ENCODE results near the gene ZCRB1.
A peak's percentile ranks its signal among the peaks of the same experiment; 100 is the strongest.
"Not testable (repeated sequence)": the region's sequence is repeated elsewhere in the genome, so short reads cannot be mapped to it uniquely, and the experiment has no call there.

ZCRB1 gene, protein sequence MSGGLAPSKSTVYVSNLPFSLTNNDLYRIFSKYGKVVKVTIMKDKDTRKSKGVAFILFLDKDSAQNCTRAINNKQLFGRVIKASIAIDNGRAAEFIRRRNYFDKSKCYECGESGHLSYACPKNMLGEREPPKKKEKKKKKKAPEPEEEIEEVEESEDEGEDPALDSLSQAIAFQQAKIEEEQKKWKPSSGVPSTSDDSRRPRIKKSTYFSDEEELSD

DNA sequence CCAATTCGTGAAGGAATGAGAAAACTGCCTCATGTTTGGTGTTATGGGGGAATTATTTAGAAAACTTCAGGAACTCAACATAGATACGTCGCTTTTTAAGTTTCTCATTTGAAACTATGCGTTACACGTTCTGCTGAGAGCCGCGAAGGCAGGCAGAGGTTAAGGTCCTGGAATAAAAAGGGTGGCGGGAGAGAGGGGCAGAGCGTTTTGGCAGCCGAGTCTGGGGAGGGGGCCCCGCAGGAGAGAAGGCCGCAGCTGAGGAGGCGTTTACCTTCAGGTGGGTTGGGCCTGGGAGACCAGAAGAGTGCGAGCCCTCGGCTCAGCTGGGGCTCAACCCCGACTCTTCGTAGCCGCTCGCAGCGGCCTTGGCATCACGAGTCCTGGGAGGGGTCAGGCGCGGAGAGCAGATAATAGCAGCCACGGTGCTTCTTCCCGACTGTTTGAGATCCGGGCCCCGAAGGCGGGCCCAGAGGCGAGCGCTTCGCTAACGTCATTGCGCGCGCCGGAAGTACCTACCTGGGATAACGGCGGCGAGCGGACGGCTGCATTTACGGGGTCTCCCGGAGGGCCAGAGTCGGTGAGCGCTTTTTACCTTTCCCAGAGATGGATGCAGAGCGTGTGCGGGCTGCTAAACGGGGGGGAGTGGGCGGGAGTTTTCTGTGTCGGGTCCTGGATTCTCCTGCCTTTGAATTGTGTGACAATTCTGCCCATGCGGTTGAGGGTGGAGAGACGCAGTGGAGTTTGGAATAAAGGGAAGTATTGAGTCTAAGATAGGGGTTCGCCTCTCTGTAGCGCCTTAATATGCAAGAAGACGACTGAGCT, at the start of gene ZCRB1, which contains the start of gene PPHLN1:
Gene ZCRB1 (minus strand): TSS at position 442 of the 822 bp plus-strand sequence. CDS start 1,992 bp downstream, outside the sequence.
Gene PPHLN1 (plus strand): TSS at position 515 of the 822 bp plus-strand sequence. CDS start 9,736 bp downstream, outside the sequence.
- DNase-seq (ENCODE audit: low read depth), result peak; percentile 68

DNA sequence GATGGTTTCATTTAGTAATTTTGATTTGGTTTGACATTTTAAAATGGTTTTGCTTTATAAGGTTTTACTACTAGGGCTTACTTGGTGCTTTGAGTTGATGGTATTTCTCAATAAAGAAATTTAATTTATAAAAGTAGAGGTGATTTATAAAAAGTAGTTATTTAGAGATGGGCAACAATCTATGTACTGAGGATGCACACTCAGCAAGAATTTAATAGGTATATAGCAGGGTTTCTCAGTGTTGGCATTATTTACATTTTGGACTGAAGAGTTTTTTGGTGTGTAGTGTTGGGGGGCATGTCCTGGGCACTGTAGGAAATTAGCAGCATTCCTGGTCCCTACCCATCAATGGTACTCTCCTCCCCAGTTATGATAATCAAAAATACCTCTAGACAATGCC, 47.8 kb upstream of the ZCRB1 start:
- DNase-seq (ENCODE audit: low read depth), result no peak

DNA sequence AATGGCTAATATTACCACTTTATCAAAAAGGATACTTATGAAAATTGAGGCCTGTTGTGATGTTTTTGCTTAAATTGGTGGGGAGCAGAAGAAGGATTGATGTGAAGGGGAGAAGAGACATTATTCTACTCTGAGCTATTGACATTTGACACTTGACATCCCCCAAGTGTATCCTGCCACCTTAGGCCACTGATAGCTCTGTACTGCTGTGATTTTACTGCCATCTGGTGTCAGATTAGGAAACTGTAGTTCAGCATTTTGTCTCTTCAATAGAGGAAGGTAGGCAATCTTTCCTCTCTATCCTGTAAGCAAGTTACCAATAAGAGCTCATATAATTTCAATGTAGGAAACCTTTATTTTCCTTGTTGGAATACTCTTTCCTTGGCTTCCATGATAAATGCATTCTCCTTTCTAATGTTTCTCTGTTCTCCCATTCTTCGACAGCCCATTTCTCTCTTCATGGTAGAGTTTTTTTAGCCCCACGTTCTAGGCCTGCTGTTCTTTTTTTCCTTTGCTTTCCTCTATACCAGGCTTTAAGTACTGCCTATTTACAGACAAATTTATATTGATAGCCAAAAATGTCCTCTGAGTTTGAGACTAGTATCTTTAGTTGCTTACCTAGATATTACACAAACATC, 46.4 kb upstream of the ZCRB1 start:
- no peak for DNase-seq (ENCODE audit: low read depth)

DNA sequence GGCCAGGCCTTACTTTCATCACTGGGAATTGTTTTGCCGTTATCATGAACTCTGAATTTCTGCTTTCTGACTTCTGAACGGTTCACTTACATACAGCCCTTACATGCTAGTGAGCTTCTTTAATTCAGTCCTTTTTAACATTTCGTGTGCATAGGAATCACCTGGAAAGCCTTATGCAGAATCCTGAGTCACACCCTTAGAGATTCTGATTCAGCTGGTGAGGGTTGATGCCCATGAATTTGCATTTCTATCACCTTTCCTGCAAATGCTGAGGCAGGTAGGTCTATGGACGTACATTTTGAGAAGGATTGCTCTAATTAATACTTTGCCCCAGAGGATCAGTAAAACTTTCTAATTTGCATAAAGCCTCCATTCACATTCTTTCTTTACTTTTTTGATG, 44.1 kb upstream of the ZCRB1 start:
- no peak for DNase-seq (ENCODE audit: low read depth)

DNA sequence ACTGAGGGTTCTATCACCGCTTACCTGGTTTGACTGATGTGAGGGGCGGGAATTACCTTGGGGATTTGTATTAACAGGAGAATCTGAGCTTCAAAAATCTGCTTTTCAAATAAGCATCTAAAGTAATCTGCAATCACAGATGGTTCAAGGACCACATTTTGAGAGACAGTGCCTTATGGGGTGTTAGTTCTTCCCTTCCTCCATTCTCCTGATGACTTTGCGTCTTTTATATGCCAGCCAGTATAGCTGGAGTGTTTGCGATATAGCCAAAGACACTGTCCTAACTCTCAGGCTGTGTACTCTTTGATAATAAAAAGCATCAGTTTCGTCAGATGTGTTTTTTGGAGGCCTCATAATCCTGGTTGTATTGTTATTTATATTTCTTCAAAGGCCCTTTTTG, 39.6 kb upstream of the ZCRB1 start:
- DNase-seq (ENCODE audit: low read depth), result no peak

DNA sequence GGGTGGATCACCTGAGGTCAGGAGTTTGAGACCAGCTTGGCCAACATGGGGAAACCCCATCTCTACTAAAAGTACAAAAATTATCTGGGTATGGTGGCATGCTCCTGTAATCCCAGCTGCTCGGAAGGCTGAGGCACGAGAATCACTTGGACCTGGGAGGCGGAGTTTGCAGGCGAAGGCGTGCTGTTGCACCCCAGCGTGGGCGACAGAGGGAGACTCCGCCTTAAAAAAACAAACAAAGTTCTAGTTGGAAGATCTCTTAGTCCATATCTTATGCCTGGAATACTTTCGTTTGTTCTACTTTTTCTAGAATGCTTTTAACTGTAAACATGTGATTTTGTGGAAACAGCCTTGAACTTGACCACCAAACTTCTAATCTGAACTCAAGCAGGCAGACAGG, 38.8 kb upstream of the ZCRB1 start:
- no peak for DNase-seq (ENCODE audit: low read depth)

DNA sequence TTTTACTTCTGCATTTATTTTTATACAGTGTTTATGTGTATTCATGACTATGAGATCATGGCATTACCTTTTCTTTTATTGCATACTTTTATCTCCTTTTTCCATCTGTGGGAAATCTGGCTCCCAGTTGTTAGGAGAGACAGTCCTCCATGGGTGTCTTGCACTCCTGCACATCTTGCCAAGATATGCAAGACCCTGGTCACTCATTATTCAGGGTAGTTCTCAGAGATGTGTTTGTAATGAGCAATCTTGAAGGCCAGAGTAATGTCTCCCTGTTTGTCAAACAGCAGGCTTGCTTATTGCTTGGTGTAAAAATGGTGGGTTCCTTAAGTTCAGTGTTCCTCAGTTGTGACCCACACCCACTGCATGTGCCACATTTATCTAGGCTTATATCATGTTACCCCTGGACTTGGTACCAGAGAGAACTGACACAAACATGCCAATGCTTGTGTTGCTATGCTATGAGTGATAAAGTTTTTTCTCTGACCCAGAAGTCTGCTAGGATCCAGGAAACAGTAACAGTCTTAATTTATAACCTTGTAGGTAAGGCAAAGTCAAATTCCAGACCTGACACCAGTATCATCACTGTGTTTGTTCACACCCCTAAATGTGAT, 36.9 kb upstream of the ZCRB1 start:
- DNase-seq (ENCODE audit: low read depth), result no peak

DNA sequence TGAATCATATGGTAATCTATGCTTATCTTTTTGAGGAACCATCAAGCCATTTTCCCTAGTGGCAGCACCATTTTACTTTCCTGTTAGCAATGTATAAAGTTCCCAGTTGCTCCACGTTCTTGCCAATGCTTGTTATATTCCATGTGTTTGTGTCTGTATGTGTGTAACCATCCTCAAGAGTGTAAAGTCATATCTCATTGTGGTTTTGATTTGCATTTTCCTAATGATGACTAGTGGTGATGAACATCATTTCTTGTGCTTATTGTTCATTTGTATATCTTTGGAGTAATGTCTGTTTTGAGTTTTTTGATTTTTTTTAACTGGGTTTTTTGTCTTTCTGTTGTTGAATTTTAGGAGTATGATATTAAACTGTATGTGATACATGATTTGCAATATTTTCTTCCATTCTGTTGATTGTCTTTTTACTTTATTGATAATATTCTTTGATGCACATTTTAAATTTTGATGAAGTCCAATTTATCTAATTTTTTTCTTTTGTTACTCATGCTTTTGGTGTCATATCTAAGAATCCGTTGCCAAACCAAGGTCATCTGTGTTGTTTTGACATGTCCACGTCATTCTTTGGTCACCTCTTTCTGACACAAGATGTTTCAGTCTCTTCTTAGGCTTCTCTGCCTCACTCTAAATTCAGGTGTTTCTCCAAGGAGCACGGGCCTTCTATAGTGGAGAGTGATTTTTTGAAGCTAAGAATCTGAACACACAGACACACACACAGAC, 36.2 kb upstream of the ZCRB1 start:
- no peak for DNase-seq (ENCODE audit: low read depth)

DNA sequence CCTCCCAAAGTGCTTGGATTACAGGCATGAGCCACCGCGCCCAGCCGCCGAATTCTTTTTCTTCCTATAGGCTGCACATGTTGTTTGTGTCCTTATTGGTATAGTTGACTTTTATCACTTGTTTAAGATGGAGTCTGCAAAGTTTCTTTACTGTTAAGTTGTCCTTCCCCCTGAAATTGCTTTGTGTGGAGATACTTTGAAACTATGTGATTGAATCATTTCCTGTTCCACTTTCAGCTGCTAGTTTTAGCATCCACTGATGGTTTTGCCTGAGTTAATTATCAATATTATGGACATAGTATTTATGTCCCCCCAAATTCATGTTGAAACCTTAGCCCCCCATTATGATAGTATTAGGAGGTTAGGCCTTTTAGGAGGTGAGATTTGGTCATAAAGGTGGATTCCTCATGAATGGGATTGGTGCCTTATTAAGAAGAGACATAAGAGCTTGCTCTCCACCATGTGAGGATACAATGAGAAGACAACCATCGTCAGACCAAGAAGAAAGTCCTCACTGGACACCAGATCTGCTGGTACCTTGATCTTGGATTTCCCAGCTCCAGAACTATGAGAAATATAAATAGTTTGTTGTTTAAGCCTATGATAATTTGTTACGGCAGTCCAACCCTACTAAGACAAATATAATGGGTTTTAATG, 35.0 kb upstream of the ZCRB1 start:
- DNase-seq (ENCODE audit: low read depth), result no peak

DNA sequence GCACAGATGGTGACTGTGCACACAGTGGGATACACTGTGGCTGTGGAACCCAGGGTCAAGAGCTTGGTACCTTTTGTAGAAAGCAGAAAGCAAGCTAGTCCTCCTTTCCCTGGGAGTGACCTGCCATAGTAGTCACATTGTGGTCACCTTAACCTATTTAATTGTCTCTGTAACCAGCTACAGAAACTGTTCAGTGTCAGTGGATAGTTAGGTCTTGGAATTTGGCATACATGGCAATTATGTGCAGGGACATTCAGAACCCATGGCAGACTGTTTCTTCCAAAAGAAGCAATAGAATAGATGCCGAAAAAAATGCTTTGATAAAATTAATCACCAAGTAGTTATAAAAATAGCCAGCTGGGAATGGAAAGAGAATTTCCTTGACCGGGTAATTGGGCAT, 30.4 kb upstream of the ZCRB1 start:
- DNase-seq (ENCODE audit: low read depth), result no peak

DNA sequence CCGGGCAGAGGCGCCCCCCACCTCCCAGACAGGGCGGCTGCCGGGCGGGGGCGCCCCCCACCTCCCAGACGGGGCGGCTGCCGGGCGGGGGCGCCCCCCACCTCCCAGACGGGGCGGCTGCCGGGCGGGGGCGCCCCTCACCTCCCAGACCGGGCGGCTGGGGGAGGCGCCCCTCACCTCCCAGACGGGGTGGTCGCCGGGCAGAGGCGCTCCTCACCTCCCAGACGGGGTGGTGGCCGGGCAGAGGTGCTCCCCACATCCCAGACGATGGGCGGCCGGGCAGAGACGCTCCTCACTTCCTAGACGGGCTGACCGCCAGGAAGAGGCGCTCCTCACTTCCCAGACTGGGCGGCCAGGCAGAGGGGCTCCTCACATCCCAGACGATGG, 24.1 kb upstream of the ZCRB1 start:
- not testable (repeated sequence) for DNase-seq (ENCODE audit: low read depth)

DNA sequence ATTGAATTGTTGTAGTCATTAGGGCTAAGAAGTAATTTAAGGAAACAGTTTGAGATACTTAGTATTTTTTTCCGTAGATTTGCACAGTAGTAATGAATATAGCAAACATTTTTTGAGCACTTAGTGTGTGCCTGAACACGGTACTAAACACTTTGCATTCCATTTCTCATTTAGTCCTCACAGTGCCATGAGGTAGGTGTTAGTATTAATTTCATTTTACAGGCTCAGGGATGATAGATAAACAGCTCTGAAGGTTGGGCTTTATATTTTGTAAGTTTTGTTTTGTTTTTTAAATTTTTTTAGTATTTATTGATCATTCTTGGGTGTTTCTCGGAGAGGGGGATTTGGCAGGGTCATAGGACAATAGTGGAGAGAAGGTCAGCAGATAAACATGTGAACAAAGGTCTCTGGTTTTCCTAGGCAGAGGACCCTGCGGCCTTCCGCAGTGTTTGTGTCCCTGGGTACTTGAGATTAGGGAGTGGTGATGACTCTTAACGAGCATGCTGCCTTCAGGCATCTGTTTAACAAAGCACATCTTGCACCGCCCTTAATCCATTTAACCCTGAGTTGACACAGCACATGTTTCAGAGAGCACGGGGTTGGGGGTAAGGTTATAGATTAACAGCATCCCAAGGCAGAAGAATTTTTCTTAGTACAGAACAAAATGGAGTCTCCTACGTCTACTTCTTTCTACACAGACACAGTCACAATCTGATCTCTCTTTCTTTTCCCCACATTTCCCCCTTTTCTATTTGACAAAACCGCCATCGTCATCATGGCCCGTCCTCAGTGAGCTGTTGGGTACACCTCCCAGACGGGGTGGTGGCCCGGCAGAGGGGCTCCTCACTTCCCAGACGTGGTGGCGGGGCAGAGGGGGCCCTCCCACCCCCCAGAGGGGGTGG, 23.5 kb upstream of the ZCRB1 start:
- not testable (repeated sequence) for DNase-seq (ENCODE audit: low read depth)

DNA sequence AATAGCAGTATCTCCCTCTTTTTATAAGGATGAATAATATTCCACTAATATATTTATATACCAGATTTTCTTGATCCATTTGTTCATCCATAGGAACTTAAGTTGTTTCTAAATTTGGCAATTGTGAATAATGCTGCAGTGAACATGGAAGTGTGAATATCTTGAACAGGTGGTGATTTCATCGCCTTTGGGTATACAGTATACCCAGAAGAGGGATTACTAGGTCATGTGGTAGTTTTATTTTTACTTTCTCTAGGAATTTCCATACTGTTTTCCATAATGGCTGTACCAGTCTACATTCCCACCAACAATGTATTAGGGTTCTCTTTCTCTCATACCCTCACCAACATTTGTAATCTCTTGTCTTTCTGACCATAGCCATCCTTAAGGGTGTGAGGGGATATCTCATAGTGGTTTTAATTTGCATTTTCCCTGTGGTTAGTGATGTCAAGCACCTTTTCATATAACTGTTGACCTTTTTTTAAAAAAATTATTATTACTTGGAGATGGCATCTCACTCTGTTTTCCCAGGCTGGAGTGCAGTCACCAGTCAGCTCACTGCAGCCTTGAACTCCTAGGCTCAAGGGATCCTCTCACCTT, 20.6 kb upstream of the ZCRB1 start:
- DNase-seq (ENCODE audit: low read depth), result no peak

DNA sequence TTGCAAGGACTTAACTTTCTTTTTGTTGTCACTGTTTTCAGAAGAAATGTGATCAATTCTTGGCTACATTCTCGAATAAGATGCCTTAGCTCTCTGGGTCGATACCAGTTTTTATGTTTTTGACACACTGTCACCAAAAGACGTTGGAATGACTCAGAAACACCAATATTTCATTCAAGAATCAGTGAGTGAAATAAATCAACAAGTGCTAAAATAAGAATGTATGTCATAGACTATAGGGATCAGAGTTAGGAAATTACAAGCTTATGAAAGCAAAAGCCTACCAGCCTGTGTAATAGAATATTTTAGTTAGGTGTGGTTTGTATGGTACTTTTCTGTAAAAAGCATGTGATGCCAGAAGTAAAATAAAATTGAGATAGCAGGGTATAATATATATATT, 17.8 kb upstream of the ZCRB1 start:
- no peak for DNase-seq (ENCODE audit: low read depth)

DNA sequence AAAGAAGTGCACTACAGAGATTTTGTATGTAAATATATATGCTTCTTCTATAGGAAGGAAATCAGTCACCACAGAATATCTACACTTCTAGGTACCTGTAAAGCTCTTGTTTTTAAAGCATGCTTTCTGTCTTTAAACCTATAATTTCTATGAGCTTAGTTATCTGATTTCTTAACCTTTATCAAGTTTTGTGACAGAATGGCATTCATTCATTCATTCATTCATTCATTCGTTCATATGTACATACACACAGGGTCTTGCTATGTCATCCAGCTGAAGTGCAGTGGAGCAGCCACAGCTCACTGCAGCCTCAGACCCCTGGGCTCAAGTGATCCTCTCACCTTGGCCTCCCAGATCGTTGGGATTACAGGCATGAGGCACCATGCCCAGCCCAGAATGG, 16.1 kb upstream of the ZCRB1 start:
- DNase-seq (ENCODE audit: low read depth), result no peak

DNA sequence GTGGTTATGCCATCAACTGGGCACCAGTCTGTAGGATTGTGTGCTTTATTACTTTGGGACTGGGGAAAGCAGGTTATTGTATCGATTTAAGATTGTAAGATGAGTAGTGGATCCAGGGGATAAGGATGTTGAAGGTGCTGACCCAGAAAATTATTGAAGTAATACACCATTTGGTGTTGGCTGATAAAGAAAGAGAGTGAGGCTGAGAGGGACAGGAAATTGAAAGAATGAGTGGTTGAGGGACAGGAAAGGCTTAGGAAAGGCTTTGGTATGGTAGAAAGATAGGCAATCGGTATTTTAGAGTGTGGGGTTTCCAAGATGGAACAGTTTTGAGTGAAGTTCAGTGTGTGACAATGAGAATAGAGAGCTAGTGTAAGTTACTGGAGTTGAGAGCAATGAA, 12.4 kb upstream of the ZCRB1 start:
- DNase-seq (ENCODE audit: low read depth), result no peak

DNA sequence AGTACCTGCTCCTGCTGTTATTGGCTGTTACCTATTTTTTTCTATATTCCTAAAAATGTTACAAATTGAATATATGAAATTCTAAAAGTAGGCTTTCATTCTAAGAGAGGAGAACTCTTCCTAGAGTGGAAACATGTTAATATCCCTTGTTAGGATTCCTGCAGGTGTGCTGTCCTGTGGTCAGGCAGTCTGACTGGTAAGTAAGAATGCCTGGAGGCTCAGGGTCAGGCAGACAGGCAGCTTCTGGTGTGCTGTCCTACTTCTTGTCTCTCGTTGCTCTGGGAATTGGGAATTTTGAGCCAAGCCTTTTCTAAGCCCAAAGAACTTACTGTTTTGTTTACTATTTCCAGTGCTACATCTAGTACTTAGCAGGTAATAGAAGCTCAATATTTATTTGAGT, 10.4 kb upstream of the ZCRB1 start:
- no peak for DNase-seq (ENCODE audit: low read depth)

DNA sequence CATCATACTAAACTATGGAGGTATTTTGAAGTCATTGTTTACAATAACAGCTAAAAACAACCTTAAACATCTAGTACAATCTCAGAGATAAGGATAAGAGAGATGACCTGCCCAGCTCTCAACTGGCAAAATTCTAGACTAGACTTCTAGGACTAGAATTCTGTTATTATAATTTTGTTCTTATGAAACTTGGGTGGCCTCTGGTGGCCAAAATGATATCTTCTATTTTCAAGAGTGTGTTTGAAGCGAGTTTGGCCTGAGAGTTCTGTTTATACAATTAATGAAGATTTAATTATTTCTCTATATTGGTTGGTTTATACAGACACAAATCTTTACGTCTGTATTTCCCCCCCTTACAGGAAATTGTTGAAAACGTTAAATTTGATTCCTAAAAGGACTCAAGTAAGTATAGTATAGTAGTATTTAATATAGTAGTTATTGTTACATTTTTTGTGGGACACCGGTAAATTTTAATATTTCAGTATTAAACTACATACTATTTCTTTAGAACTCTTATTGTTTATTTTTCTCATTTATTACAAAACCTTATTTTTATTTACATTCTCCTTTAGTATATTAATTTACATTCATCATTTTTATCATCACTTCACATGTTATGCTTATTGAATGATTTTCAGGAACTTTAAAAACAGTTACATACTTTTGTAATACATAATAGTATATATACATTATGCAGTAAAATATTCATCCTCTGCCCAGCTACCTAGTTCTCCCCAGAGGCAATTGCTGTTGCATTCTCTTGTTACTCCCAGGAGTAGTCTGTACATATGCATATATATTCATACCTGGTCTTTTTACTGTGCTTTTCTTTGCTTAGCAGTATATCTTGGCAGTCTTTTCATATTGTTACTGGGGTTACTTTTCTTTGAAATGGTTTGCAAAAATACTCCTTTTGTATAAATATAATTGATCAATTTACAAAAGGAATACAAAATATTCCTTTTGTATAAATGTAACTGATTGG, 6.7 kb upstream of the ZCRB1 start:
- DNase-seq (ENCODE audit: low read depth), result no peak

DNA sequence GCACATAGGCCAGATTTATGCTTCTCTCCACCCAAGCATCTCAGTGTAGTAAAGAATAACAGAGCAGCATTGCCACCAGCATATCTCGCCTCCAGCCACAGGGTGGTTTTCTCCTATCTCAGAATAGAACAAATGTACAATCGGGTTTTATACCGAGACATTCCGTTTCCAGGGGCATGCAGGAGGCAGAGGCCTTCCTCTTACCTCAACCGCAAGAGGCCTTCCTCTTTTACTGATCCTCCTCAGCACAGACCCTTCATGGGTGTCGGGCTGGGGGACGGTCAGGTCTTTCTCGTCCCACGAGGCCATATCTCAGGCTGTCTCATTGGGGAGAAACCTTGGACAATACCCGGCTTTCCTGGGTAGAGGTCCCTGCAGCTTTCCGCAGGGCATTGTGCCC, 4.2 kb upstream of the ZCRB1 start:
- not testable (repeated sequence) for DNase-seq (ENCODE audit: low read depth)

Data from activated T-helper 9 cell treated with anti-CD3 and anti-CD28 coated beads, Interleukin-2, amount 50 U/mL, for 16 hours (primary cell).